GM19467 (cell line): ENCODE results near the gene GPR55.
A peak's percentile ranks its signal among the peaks of the same experiment; 100 is the strongest.

Experiments used
- ATAC-seq: cut with Tn5 transposase; IDR thresholded peaks from one replicate; pipeline ENCODE4 v1.9.1; 2021; ENCODE audit warnings: mild to moderate bottlenecking, moderate library complexity; ENCODE audit not compliant: unreplicated experiment

Gene GPR55

DNA sequence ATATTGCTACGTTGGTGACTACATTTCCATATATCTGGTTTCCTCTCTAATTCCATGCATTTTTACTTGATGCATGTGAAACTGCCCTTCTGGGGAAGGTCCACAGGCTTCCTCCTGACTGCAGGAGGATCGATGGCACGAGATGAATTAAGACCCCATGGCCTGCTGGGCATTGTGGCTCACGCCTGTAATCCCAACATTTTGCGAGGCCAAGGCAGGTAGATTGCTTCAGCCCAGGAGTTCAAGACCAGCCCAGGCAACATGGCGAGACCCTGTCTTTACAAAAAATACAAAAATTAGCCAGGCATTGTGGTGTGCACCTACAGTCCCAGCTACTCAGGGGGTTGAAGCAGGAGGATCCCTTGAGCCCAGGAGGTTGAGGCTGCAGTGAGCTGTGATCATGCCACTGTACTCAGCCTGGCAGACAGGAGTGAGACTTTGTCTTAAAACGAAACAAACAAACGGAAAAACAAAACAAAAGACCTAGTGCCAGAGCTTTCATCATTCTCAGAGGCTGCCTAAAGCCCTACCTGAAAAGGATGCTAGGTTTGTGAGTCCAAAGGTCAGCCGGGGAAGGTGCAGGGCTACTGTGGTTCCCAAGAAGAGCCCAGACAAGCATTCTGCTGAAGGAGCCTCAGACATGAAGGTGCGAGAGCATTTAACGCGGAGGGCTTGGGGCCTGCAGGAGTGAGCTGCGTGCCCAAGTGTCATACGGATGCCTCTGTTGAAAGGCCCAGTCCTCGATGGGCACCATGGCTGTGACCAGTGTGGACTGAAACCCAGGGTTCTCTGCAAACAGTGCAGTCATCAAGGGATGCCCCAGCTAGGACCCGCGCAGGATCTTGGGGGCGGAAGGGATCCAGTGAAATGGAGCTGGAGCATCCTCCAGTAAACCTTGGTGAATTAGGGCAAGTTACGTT, 21.6 kb downstream of the GPR55 start:
- ATAC-seq, result no peak

DNA sequence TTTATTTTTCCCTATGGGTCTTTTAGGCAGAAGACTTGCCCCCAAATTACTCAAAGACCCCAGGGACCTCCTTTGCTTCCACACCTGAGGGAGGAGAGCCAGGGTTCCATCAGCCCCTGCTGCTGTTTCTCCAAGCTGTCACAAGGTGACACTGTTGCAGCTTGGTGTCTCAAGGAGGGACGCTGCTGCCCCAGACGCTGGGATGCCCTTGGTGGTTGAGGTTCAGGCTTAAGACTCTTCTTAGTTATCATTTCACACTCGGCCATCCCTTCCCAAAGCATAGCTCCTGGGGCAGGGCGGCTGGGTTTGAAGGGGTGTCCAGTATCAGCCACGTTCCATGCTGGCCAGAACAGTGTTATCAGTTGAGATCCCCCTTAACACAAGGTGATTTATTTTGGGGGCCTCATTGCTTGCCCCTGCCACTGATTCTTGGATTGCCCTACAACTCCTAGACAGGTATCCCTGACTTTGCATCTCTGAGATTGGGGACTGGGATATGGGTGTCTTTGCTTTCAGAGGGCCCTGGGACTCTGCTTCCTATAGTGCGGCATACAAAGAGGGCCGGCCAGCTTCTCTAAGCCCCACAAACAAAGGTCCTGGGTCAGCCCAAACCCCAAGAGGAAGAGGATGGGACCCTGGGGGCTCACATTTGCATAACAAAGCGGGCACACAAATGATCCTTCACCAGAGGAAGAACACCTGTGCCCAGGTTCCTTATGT, 22.7 kb downstream of the GPR55 start:
- ATAC-seq, result peak; percentile 73

DNA sequence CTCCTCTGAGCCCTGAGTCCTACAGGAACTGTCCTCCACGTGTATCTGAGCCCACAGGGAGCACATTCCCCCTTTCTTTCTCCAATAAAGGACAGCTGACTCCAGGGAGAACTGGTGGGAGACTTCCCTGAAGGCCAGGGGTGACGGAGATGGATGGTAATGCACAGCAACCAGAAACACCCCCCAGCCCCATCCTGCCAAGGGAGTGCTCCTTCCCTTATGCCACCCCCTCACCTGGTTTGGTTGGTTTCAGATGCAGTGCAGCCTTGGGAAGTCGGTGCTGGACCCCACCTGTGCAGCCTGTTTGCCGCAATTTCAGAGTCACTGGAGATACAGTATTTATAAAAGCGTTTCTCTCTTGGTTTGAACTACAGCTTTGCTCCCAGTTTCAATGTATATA, 24.0 kb downstream of the GPR55 start:
- no peak for ATAC-seq

DNA sequence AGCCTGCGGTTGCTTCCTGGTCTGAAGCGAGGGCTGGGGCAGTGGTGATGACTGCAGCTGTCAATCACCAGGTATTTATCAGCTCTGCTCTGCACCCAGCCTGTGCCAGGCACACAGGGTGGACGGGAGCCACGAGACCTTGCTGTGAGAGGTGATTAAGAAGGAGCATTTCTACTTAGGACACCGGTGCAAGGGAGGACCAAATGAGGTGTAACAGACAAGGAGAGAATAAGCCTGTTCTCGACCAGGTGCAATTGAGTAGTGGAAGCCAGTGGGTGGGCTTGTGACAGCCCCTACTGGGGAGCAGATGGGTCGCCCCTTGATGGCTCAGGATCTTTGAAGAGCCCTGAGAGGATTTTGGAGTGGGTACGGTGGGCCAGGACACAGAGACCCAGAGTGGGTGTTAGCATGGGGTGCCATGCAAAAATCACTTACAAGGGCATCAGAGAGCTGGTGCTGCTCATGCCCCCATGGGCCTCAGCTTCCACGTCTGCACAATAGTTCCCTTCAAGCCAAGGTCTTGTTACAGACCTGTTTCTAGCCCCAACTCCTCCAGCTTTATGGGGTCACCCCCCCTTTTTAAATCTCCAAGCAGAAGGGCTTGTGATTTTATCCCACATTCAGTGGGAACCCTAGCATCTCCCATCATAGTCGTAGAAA, 24.6 kb downstream of the GPR55 start:
- no peak for ATAC-seq

DNA sequence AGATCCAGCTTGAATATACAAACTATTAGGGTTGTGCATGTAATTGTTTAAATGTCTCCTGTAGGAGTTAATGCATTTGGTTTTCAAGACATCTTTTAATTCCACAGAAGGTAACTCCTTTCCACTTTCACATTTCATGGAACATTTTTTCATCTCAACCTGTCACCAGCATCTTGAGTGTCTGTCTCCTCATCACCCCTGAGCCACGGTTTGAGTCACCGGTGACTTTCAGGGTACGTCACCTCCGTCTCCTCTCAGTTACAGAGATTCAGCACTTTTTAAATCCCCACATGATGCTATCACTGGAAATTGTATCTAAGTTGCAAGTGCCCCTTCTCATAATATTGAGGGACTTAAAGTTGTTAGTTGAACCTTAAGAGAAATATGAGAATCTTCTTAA, 25.3 kb downstream of the GPR55 start:
- no peak for ATAC-seq

DNA sequence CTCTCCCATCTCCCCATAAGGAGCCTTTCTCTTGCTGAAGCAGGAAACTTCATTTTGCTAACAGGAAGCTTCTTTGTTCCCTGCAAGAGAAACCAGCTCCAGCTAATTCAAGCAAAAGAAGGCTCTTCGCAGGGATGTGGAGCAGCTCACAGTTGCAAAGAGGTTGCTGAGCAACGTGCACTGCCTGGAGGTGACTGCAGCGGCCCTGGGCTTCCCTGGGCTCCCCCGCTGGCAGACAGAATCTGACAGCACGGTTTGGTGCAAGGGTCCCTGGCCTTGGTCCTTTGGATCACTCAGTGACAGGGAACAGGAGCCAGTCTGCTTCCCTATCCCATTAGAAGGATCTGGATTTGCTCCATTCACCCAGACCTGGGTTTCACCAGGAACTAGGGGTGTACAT, 25.8 kb downstream of the GPR55 start:
- no peak for ATAC-seq

DNA sequence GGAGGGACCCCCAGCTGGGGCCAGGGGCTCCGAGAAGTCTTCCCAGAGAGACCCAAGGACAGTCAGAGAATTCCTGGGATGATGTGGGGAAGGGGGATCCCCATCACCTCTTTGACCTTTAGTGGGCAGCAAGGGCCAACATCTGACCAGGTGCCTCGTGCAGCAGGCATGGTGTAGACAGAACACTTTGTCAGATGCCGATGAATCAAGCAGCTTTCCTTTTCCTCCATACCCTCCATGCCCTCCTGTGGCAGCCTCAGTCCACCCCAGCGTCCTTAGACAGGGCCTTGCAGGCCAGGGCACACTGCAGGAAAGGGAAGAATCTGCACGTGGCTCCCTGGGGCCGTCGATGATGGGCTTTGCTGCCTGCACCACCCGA, 26.3 kb downstream of the GPR55 start:
- ATAC-seq, result no peak

DNA sequence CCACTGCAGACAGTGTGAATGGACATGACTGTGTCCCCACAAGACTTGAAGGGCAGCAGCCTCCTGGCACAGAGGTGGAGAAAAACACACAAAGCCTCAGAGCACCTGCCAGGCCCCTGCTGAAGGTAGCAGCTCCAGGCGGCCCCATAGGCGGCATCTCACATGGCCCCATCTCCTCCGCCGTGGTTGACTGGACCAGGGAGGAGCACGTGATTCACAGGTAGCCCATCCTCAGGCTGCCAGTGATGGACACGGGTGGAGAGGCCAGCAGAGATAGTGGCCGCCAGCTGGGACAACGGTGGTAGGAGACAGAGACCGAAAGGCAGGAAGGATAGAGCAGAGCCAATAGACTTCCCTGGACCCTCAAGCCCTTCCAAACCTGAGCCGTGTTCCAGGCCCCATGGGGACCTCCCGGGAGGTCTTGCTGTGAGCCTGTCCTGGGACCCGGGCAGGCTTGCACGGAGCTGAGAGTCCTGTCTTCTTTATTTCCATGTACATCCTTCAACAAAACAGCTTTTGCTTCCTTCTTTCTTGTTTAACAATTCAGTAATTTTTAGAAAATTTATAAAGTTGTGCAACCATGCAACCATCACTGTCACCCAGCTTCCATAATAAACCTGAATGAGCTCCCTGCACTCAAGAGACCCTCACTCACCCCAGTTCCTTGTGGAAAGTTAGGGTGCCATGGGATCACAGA, 26.9 kb downstream of the GPR55 start:
- no peak for ATAC-seq

DNA sequence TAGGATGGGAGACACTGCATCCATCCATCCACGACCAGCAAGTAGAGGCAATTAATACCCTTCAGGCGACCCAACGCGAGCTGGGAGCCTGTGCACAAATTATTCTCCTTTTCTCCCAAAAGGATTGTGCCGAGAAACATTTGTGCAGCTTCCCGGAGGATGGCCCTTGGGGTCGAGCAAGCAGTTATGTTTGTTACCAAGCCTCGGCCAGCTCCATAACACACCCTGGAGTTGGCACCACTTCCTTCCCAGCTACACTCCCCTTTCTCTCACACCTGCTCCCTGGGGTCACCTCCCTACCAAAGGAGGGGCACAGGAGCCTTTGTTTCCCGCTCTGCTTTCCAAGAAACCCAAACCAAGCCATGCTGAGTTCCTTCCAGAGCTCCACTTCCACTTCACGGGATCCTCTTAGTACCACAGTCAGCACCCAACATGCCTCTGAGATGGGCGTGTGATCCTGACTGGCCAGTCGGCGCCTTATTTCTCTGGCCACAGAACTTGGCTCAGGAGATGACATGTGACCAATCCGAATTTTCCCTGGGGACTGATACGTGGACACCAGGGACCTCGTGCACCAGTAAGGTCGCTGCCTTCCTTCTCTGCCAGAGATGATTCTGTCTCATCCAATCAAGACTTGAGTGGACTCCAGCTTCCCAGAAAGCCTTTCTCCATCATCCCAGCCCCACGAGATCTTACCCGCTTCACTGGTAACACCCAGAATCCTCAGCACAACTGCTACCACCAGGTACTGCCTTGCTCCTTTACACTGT, 28.5 kb downstream of the GPR55 start:
- no peak for ATAC-seq

DNA sequence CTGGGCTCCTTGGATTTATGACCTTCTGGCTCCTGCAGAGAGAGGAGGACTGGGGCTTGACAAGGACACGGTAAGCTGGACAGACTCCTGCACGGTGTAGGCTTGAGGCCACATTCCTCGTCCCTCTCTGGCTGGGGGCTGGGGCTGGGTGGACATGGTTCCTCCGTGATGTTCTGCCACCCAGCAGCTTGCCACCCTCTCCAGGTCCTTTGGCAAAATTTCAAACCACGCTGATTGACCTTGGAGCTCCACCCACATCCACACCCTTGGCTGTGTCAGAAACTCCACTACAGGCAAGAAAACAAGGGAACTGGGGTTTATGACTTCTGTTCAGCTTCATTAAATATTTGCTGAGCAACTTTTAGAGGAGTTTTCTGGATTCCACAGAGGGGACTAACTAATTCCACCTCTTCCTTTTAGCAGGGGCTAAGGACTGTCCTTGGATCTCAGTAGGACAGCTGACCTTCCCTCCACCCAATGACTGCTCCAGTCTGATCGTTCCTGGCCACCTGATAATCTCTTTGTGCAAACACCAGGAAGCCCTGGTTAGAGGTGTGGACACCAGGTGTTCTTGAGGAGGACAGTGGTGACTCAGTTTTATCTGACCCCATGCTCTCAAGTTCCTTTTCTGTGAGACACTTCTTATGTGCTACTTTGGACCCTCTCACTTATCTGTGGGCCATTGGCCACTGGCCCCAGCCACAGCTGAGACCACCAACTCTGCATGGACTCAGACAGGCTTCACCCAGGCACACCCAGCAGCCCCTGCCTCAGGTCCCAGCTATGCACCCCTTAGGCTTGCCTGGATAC, 29.3 kb downstream of the GPR55 start:
- ATAC-seq, result no peak

DNA sequence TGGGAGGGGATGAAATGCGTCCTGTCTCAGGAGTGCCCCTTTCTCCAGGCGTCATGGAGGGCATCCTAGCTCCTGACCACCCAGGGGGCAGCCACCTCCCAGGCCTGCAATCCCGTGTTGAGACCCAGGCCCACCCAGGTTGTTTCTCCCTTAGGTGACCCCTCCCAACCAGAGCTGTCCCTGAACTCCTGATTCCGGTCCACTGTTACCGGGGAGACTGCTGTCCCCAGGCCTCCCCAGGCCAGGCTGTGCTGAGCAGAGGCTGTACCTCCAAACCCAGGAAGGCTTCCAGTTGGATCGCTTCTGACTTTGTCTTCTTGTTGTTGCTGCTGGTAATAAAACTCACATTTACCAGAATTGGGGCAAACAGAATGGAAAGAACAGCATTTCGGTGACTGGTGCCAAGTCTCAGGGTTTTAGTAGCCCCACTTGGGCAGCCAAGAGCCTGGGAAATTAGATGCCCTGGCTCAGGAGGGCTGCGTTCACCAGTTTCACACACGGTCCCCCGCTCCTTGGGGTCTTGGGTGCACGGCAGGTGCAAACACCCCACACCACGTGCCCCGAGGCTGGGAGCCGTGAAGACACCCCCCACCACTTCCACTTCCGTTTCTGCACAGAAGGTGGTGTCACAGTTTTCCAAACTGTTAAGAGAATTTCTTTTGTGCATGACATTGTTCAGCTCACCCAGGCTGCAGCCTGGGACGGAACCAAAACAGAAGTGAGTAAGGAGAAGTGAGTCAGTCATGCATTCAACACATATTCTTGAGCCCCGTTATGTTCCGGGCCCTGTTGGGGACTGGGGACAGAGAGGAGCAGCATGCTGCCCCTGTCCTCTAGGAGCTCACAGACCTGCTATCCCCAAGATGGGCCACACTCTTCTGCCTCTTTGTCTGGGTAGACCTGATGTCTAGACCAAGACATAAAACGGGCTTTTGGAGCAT, 30.9 kb downstream of the GPR55 start:
- ATAC-seq, result peak; percentile 45

DNA sequence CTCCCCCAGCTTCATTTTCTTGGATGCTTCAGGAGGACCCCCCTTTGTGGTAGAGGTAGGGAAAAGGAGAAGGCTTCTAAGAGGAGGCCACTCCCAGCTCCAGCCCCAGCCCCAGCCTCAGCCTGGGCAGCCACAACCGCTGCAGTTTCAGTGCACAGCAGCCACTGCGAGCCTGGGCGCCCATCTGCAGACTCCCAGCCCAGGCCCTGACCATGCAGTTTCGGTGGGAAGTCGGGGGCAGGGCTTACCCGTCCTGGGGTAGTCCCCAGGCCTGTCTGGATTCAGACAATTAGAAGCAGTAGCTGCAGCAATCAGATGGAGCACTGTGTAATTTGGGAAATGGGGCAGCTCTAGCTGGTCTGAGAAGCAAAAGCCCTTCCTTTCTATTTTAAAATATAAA, 31.7 kb downstream of the GPR55 start:
- ATAC-seq, result peak; percentile 51

DNA sequence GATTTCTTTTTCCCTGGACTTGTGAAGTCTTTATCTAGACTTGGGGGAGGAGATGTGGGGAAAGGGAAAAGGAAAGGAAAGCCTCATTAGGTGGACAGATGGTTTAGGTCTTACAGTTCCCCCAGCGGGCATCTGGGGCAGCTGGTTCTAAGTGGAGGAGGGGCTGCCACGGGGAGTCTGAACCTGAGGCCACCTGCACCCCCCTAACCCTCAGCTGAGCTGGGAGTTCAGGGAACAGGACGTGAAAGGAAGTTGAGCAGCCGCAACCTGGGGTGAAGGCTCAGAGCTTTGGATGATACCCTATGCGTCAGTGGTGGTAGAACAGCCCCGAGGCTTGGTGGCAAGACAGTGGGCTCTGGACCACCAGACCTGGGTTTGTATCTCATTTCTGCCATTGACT, 33.5 kb downstream of the GPR55 start:
- ATAC-seq, result no peak

DNA sequence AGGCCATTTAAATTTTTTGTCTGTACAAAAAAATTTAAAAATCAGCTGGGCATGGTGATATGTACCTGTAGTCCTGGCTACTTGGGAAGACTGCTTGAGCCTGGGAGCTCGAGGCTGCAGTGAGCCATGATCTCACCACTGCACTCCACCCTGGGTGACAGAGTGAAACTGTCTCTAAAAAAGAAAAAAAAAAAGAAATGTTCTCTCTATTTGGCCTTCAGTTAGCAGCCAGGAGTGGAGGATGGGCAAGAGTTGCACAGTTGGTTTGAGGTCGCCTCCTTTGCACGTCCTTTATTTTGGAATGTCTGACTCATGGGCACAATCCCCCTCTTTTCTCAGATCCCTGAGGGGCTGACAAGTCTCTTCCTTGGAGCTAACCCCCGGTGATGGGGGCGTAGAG, 34.0 kb downstream of the GPR55 start:
- no peak for ATAC-seq

DNA sequence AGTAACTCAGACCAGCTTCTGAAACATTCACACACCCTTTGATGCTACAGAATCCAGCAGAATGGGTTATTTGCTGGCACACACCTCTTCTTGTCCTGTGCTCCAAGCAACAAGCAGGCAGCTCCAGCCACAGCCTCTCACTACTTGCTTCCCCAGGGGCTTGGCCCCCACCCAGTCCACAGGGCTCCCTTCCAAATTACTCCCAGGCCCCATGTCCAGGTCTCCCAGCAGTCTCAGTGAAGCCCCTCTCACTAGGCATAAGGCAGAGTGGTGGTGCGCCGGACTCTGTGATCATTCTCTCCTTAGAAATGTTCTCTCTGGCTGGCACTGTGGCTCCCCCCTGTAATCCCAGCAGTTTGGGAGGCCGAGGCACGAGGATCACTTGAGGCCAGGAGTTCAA, 34.4 kb downstream of the GPR55 start:
- no peak for ATAC-seq

DNA sequence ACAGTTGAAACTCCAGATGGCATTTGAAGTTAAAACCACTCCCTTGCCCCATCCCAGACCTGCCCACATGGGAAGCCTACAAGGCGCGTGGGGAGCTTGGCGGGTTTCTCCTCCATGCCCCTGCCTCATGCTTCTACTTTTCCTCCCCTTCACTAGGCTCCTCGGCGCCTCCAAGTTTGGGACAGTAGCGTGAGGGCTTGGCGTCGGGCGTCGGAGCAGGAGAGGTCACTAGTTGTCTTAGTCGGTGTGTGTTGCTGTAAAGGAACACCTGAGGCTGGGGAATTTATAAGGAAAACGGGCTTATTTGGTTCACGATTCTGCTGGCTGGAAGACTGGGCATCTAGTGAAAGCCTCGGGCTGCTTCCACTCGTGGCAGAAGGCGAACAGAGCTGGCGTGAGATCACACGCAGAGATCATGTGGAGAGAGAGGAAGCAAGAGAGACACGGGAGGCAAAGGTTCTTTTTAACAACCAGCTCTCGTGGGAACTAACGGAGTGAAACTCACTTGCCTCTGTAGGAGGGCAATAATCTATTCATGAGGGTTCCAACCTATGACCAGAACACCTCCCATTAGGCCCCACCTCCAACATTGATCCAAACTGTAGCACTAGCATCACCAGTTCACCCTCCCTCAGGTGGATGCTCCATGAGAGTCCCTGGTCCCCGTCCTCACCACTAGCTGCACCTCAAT, 35.0 kb downstream of the GPR55 start:
- no peak for ATAC-seq

DNA sequence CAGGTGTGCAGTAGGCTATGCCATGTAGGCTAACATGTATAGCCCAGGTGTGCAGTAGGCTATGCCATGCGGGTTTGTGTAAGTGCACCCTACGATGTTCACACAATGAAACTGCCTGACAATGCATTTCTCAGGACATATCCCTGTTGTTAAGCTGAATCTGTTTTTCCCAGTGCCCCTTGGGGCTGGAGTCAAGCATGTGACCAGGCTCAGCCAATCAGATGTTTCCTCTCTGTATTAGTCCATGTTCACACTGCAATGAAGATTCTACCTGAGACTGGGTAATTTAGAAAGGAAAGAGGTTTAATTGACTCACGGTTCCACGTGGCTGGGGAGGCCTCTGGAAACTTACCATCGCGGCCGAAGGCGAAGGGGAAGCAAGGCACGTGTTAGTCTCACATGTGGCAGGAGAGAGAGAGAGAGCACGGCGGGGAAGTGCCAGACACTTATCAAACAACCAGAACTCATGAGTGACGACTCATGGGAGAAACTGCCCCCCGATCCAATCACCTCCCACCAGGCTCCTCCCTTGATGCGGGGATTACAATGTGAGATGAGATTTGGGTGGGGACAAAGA, 36.1 kb downstream of the GPR55 start:
- ATAC-seq, result no peak

DNA sequence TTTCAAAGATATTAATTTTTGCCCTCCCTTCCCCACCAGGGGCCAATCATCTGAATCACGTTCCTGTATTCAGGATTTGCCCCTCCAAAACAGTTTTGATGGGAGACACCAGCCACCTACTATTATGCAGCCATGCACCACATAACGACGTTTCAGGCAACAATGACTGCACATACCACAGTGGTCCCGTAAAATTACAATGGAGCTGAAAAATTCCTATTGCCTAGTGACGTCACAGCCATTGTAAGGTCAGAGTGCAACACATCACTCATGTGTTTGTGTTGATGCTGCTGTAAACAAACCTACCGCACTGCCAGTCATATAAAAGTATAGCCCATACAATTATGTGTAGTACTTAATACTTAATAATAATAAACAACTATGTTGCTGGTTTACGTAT, 37.7 kb downstream of the GPR55 start:
- ATAC-seq, result no peak
